NCI-H2196 (cell line): Measurements from ENCODE around the gene PDE4B.
"Not testable (repeated sequence)": the region's sequence is repeated elsewhere in the genome, so short reads cannot be mapped to it uniquely, and the experiment has no call there.

Source experiments
- DNase-seq: peaks from one replicate; lab custom pipeline; 2025; ENCODE audit not compliant: unreplicated experiment; lab: John Stamatoyannopoulos, UW

Gene PDE4B

GRCh38 chr1:66403007-66403731 lies 610.5 kb downstream of the PDE4B start:
- no peak for DNase-seq

- no peak for DNase-seq
These were observed 612.4 kb downstream of the PDE4B start for GRCh38 chr1:66405061-66405460.

- DNase-seq: not testable (repeated sequence)
These were observed 618.8 kb downstream of the PDE4B start for GRCh38 chr1:66411449-66411848.

- no peak for DNase-seq
These were observed 620.0 kb downstream of the PDE4B start for GRCh38 chr1:66412704-66413103.

GRCh38 chr1:66413136-66413837 lies 620.6 kb downstream of the PDE4B start:
- no peak for DNase-seq

GRCh38 chr1:66413838-66414175 lies 621.1 kb downstream of the PDE4B start:
- DNase-seq: no peak

GRCh38 chr1:66415281-66415680 lies 622.6 kb downstream of the PDE4B start:
- DNase-seq: no peak

- DNase-seq: no peak
These were observed 623.2 kb downstream of the PDE4B start for GRCh38 chr1:66415866-66416265.

GRCh38 chr1:66416295-66416694 lies 623.6 kb downstream of the PDE4B start:
- DNase-seq: no peak

GRCh38 chr1:66418021-66418420 lies 625.3 kb downstream of the PDE4B start:
- no peak for DNase-seq

GRCh38 chr1:66420171-66420570 lies 627.5 kb downstream of the PDE4B start:
- not testable (repeated sequence) for DNase-seq

GRCh38 chr1:66420906-66421305 lies 628.2 kb downstream of the PDE4B start:
- not testable (repeated sequence) for DNase-seq

GRCh38 chr1:66422804-66423203 lies 630.1 kb downstream of the PDE4B start:
- no peak for DNase-seq
